HG02571 (cell line): ENCODE results near the gene ZBTB21.

Experiments used
- ATAC-seq: cut with Tn5 transposase; IDR thresholded peaks from one replicate; pipeline ENCODE4 v1.9.1; 2021; ENCODE audit warnings: mild to moderate bottlenecking, moderate library complexity; ENCODE audit not compliant: unreplicated experiment

ZBTB21 gene

GRCh38 chr21:42040411-42041180, 30.4 kb upstream of the ZBTB21 start:
- ATAC-seq: no peak

GRCh38 chr21:42039911-42040351, 29.8 kb upstream of the ZBTB21 start:
- ATAC-seq: no peak

GRCh38 chr21:42039470-42039901, 29.3 kb upstream of the ZBTB21 start:
- ATAC-seq: no peak

DNA sequence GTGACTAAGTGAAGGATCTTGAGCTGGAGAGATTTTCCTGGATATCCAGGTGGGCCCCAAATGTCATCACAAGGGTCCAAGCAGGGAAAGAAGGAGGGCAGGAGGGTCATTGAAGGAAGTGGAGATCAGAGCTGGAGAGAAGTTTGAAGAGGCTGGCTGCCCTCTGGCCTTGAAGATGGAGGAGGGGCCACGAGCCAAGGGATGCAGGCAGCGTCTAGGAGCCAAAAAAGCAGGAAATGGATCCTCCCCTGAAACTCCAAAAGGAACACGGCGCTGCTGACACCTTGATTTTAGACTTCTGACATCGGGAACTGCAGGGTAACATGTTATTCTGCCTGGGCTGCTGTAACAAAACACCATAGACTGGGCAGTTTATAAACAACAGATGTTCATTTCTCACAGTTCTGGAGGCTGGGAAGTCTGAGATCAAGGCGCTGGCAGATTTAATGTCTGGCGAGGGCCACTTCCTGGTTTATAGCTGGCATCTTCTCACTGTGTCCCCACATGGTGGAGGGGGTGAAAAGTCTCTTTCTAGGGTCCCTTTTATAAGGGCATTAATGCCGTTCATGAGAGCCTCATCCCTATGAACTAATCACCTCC, 28.8 kb upstream of the ZBTB21 start:
- ATAC-seq: no peak

DNA sequence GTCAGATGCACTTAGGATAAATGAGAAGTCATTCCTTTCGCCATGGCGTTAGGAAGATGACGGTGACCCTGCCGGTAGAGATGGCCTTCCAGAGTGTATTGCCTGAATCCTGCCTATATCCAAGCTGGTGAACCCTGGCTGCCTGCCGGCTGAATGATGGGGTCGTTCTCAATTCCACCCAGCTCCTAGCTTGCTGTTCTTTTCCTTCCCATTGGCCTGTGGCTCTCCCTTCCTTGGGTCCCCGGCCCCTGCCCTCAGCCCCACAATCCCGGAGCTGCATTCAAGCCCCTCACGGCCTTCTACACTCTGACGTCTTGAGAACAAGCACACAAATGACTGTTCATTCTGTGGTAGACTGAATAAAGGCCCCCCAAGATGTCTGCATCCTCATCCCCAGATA, 28.2 kb upstream of the ZBTB21 start:
- no peak for ATAC-seq

DNA sequence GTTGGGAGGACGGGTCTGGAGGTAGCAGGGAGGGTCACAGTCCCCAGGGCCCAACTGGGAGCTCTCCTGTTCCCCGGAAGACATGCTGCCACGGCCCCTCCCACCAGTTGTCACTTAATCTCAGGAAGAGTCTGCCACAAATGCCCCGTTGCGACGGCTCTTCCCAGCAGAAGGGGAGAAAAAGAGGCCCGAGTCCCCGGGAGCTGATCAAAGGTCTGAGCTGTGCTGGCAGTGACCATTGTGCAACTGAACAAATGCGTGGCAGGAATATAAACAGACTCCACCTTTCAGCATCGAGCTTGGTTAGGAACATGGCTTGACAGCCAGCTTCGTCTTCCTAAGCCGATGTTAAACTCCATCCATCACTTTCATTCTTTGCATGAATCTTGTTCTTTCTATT, 27.8 kb upstream of the ZBTB21 start:
- ATAC-seq: no peak

DNA sequence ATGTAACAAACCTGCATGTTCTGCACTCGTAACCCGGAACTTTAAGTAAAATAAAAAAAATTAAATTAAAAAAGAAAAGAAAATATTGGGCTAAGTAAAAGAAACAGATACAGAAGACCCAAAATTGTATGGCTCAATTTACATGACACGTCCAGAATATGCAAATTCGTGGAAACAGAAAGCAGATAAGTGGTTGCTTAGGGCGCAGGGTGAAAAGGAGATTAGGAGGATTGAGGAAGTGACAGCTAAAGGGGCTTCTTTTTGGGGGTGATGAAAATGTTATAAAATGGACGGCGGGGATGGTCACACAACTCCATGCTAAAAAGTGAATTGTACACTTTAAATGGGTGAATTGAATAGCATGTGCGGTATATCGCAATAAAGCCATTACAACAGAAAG, 27.4 kb upstream of the ZBTB21 start:
- ATAC-seq: no peak

- no peak for ATAC-seq
Measured at GRCh38 chr21:42036313-42036712, 26.2 kb upstream of the ZBTB21 start.

- ATAC-seq: no peak
Measured at GRCh38 chr21:42032968-42033367, 22.8 kb upstream of the ZBTB21 start.

DNA sequence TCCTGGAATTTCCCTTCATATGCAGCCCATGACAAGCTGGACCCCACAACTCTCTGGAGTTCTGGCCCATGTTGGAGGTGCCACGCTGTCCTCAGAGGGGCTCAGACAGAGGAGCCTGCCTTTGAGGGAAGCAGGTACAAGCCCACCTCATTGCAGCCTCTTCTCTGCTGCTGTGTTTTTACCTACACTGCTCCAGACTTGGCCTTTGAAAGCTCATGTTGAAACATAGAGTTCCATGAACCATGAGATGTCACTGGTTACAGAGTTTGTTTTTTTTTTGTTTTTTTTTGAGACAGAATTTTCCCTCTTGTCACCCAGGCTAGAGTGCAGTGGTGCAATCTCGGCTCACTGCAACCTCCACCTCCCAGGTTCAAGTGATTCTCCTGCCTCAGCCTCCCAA, 22.1 kb upstream of the ZBTB21 start:
- ATAC-seq: no peak

GRCh38 chr21:42031816-42032215, 21.7 kb upstream of the ZBTB21 start:
- ATAC-seq: no peak

GRCh38 chr21:42031241-42031640, 21.1 kb upstream of the ZBTB21 start:
- no peak for ATAC-seq

GRCh38 chr21:42030311-42030710, 20.2 kb upstream of the ZBTB21 start:
- ATAC-seq: no peak

- ATAC-seq: no peak
Measured at GRCh38 chr21:42028766-42029425, 18.7 kb upstream of the ZBTB21 start.

DNA sequence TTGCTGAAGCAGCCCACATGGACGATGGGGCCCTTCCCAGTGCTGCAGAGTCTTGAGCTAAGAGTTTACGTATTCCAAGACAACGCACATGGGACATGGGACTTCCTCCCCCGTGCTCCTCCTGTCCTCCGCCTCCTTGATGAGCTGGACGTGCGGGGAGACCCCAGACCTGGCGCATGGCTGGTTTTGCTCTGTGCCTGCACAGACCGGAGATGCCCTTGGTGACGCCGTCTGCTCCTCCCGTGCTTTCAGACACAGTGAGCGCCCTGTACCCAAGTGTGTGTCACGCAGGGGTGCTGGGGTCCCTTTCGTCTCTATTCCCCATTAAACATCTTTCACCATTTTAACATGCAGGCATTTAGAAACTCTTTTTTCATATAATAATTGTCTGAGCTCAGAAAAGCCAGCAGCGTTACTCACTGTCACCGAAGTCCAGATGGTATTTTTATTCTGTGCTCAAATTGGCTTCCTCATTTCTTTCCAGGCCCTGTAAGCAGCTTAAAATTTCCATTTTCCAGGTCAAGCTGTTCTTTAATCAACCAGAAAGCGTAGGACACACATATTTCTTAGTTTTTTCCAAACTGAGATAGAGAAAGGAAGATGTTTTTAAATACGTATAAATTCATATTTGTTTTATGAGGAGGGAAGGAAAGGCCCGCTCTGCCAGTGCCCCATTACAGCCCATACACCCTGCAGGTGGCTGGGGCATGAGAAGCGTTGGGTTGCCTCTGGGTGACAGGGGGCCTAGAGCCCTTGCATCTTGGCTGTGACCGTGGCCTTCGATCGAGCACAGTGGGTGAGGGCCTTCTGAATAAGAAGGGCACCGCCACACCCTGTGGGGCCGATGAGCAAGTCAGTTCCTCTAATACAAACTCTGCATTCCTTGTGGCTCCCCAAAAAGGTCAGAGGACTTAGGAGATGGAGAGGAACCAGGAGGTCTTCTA, 17.9 kb upstream of the ZBTB21 start:
- no peak for ATAC-seq

DNA sequence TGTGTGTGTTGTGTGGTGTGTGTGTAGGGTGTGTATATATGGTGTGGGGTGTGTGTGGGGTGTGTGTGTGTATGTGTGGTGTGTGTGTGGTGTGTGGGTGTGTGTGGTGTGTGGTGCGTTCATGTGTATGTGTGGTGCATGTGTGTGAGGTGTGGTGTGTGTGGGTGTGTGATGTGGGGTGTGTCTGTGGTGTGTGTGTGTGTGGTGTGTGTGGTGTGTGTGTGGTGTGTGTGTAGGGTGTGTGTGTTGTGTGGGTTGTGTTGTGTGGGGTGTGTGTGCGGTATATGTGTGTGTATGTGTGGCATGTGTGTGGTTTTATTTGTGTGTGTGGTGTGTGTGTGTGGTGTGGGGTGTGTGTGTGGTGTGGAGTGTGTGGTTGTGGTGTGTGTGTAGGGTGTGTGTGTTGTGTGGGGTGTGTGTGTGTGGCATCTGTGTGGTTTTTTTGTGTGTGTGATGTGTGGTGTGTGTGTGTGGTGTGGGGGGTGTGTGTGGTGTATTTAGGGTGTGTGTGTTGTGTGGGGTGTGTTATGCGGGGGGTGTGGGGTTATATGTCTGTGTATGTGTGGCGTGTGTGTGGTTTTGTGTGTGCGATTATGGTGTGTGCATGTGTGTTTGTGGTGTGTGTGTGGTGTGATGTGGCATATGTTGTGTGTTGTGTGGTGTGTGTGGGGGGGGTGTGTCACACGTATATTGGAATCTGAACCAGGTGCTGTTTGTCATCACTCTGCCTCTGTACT, 17.1 kb upstream of the ZBTB21 start:
- no peak for ATAC-seq

- ATAC-seq: no peak
Measured at GRCh38 chr21:42026082-42026435, 15.9 kb upstream of the ZBTB21 start.

- ATAC-seq: no peak
Measured at GRCh38 chr21:42025376-42026081, 15.4 kb upstream of the ZBTB21 start.

- no peak for ATAC-seq
Measured at GRCh38 chr21:42022906-42023305, 12.7 kb upstream of the ZBTB21 start.

- no peak for ATAC-seq
Measured at GRCh38 chr21:42022091-42022430, 11.9 kb upstream of the ZBTB21 start.
